ENCODE results near the gene ELAC2.

ELAC2 gene

DNA sequence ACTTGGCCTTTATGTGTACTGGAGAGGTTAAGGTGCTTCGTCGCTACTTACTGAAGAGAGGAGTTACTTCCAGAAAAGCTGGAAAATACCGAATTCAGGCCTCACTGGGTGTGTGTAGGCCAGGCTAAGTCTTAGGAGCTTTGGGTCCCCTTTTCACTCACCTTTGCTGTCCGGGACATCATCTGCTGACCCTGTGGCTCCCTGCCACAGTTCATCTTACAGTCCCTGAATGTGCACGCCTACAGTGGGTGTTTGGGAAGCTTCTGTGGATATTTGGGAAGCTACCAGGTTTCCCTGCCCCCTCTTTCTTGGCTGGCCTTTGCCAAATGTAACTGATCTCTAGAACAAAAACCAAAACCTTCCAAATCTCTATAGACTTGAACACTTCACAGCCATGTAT, 51.4 kb downstream of the ELAC2 start:
- Histone ChIP-seq H3K4me1 (ENCODE audit: control insufficient read depth in 1 of 2, insufficient read depth in 2 of 2, low read length in 2 of 2) (no peaks in the 10 kb centered on the region), H3K36me3 (ENCODE audit: control insufficient read depth in 1 of 2, insufficient read depth in 2 of 2, low read length in 2 of 2) (no peaks in the 10 kb centered on the region), H3K4me3 (ENCODE audit: low read depth in 1 of 2, low read length in 2 of 2) (no peak overlapping the region), H3K27me3 (ENCODE audit: low read depth, low read length) (no peaks in the 10 kb centered on the region), H3K9me3 (ENCODE audit: control insufficient read depth in 1 of 2, low read length in 2 of 2) (no peaks in the 10 kb centered on the region), H3K27ac (ENCODE audit: low read length) (no peak overlapping the region)

DNA sequence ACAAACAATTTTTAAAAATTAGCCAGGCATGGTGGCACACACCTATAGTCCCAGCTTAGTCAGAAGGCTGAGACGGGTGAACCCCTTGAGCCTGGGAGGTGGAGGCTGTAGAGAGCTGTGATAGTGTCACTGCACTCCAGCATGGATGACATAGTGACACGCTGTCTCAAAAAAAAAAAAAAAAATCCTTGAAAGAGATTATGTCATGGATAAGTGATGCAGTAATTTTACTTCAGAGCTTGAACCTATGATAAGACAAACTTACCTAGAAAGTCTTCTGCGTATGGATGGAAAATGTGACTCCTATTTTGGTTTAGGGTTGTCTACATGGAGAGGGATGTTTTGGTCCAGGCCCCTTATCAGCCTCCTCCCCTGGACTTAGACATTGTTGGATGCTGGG, 51.8 kb downstream of the ELAC2 start:
- Histone ChIP-seq H3K9me3 (ENCODE audit: control insufficient read depth in 1 of 2, low read length in 2 of 2) (no peaks in the 10 kb centered on the region), H3K4me1 (ENCODE audit: control insufficient read depth in 1 of 2, insufficient read depth in 2 of 2, low read length in 2 of 2) (no peaks in the 10 kb centered on the region), H3K27me3 (ENCODE audit: low read depth, low read length) (no peaks in the 10 kb centered on the region), H3K36me3 (ENCODE audit: control insufficient read depth in 1 of 2, insufficient read depth in 2 of 2, low read length in 2 of 2) (no peaks in the 10 kb centered on the region), H3K4me3 (ENCODE audit: low read depth in 1 of 2, low read length in 2 of 2) (no peak overlapping the region), H3K27ac (ENCODE audit: low read length) (no peak overlapping the region)

DNA sequence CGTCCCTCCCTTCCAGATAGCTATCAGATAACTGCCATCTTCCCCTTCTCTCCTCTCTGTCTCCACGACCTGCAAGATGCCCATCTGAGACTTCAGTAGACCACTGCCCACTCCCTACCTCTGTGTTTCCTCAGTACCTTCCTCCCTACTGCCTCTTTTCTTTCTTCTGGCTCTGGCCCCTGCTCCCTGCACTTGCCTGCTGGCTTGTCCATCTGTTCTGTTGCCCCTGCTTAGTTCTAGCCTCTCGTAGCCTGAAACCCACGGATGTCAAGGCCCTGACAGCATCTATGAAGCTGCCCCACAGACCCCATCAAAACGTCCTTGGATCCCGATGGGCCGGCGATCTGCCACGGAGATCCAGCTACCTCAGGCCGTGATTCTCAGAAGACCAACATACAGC, 53.0 kb downstream of the ELAC2 start:
- H3K4me3 ChIP-seq (ENCODE audit: low read depth in 1 of 2, low read length in 2 of 2), result no peak overlapping the region
- no peaks in the 10 kb centered on the region for H3K4me1 ChIP-seq (ENCODE audit: control insufficient read depth in 1 of 2, insufficient read depth in 2 of 2, low read length in 2 of 2)
- no peaks in the 10 kb centered on the region for H3K36me3 ChIP-seq (ENCODE audit: control insufficient read depth in 1 of 2, insufficient read depth in 2 of 2, low read length in 2 of 2)
- H3K9me3 ChIP-seq (ENCODE audit: control insufficient read depth in 1 of 2, low read length in 2 of 2), result no peaks in the 10 kb centered on the region
- H3K27me3 ChIP-seq (ENCODE audit: low read depth, low read length), result no peaks in the 10 kb centered on the region
- H3K27ac ChIP-seq (ENCODE audit: low read length), result no peak overlapping the region

DNA sequence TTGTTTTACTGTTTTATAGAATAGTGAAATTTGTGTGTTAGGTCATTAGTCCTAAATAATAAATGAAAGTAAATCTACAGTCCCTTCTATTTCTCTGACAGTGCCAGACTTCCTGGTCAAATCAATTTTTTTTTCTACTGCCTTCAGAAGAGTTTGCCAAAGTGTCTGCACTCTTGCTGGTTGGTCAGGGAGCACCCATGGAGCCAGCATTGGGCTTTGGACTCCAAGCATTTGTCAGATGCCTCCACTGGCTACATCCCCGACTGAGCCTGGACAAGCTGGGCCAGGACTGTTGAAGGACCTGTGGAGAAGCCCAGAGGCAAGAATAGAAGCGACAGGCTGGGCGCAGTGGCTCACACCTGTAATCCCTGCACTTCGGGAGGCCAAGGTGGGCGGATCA, 53.7 kb downstream of the ELAC2 start:
- no peaks in the 10 kb centered on the region for H3K27me3 ChIP-seq (ENCODE audit: low read depth, low read length)
- no peaks in the 10 kb centered on the region for H3K4me1 ChIP-seq (ENCODE audit: control insufficient read depth in 1 of 2, insufficient read depth in 2 of 2, low read length in 2 of 2)
- H3K9me3 ChIP-seq (ENCODE audit: control insufficient read depth in 1 of 2, low read length in 2 of 2), result no peaks in the 10 kb centered on the region
- no peaks in the 10 kb centered on the region for H3K36me3 ChIP-seq (ENCODE audit: control insufficient read depth in 1 of 2, insufficient read depth in 2 of 2, low read length in 2 of 2)
- H3K4me3 ChIP-seq (ENCODE audit: low read depth in 1 of 2, low read length in 2 of 2), result no peak overlapping the region
- no peak overlapping the region for H3K27ac ChIP-seq (ENCODE audit: low read length)

DNA sequence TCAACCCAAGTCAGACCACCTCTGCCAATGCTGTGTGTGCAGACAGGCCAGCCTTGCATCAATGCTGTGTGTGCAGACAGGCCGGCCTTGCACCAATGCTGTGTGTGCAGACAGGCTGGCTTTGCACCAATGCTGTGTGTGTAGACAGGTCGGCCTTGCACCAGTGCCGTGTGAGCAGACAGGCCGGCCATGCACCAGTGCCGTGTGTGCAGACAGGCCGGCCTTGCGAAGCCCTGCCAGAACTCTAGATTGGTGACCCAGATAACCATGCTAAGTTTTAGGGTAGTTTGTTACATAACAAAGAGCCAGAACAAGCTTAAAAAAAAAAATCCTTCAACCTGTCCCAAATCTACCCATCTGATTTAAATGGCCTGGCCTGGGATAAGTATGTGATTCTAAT, 54.3 kb downstream of the ELAC2 start:
- H3K9me3 ChIP-seq (ENCODE audit: control insufficient read depth in 1 of 2, low read length in 2 of 2), result peaks cover 0 to 2% of the 10 kb centered on the region in 2 donors
- H3K36me3 ChIP-seq (ENCODE audit: control insufficient read depth in 1 of 2, insufficient read depth in 2 of 2, low read length in 2 of 2), result no peaks in the 10 kb centered on the region
- H3K4me1 ChIP-seq (ENCODE audit: control insufficient read depth in 1 of 2, insufficient read depth in 2 of 2, low read length in 2 of 2), result no peaks in the 10 kb centered on the region
- H3K4me3 ChIP-seq (ENCODE audit: low read depth in 1 of 2, low read length in 2 of 2), result no peak overlapping the region
- H3K27ac ChIP-seq (ENCODE audit: low read length), result no peak overlapping the region
- H3K27me3 ChIP-seq (ENCODE audit: low read depth, low read length), result no peaks in the 10 kb centered on the region

DNA sequence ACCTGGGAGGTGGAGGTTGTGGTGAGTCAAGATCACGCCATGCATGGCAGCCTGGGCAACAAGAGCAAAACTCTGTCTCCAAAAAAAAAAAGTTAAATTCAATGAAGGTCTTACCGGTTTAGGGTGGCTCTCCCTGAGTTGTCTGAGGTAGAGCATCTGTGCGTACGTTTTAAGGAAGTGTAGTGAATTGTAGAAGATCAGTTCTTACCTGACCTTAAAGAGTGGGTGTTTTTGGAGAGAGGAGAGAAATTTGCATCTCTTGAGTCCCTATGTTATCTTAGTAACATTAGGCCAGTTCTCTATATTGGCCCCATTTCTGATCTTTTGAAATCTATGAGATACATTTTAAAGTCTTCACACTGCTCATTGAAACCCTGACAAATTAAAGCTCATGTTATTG, 56.2 kb downstream of the ELAC2 start:
- Histone ChIP-seq H3K27me3 (ENCODE audit: low read depth, low read length) (no peaks in the 10 kb centered on the region), H3K9me3 (ENCODE audit: control insufficient read depth in 1 of 2, low read length in 2 of 2) (peaks cover 7 to 15% of the 10 kb centered on the region in 2 donors), H3K4me3 (ENCODE audit: low read depth in 1 of 2, low read length in 2 of 2) (no peak overlapping the region), H3K27ac (ENCODE audit: low read length) (no peak overlapping the region), H3K36me3 (ENCODE audit: control insufficient read depth in 1 of 2, insufficient read depth in 2 of 2, low read length in 2 of 2) (peaks cover 6 to 12% of the 10 kb centered on the region in 2 donors), H3K4me1 (ENCODE audit: control insufficient read depth in 1 of 2, insufficient read depth in 2 of 2, low read length in 2 of 2) (no peaks in the 10 kb centered on the region)

DNA sequence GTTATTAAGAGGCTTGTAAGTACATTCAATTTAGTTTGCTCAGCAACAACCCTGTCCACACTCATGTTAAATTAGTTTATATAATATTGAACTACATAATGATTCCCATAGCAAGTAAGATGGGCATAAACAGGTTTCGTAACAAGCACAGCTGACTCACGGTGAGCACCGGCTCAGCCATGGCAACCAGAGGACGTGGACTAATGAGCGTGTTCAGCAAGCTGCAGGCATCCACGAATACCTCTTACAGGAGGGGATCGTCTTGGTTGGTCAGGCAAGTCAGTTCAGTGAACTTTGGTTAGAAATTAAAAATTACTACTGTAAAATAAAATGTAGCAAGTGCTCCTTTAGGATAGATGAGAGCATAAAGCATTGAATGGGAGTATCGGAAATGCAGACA, 58.4 kb downstream of the ELAC2 start:
- Histone ChIP-seq H3K4me1 (ENCODE audit: control insufficient read depth in 1 of 2, insufficient read depth in 2 of 2, low read length in 2 of 2) (no peaks in the 10 kb centered on the region), H3K27me3 (ENCODE audit: low read depth, low read length) (no peaks in the 10 kb centered on the region), H3K4me3 (ENCODE audit: low read depth in 1 of 2, low read length in 2 of 2) (no peak overlapping the region), H3K9me3 (ENCODE audit: control insufficient read depth in 1 of 2, low read length in 2 of 2) (peaks cover 15 to 19% of the 10 kb centered on the region in 2 donors), H3K36me3 (ENCODE audit: control insufficient read depth in 1 of 2, insufficient read depth in 2 of 2, low read length in 2 of 2) (peaks cover 10 to 30% of the 10 kb centered on the region in 2 donors), H3K27ac (ENCODE audit: low read length) (no peak overlapping the region)

DNA sequence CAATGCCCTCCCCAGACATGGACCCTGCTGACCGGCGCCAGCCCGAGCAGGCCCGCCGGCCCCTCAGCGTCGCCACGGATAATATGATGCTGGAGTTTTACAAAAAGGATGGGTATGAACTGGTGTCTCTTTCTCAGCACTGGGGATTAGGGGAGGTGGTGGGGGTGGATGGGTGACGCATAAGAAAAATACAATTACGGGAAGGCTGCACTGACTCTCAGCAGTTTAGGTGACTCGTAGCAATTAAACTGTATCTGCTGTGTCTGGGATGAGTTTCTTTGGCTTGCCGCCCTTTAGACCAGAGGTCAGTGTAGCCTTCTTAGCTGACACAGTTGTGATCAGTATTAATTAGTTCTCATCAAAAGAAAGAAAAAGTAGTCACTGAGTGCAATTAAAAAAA, 59.0 kb downstream of the ELAC2 start:
- peaks cover 15 to 22% of the 10 kb centered on the region in 2 donors for H3K9me3 ChIP-seq (ENCODE audit: control insufficient read depth in 1 of 2, low read length in 2 of 2)
- peaks cover 10 to 30% of the 10 kb centered on the region in 2 donors for H3K36me3 ChIP-seq (ENCODE audit: control insufficient read depth in 1 of 2, insufficient read depth in 2 of 2, low read length in 2 of 2)
- H3K27me3 ChIP-seq (ENCODE audit: low read depth, low read length), result no peaks in the 10 kb centered on the region
- H3K4me1 ChIP-seq (ENCODE audit: control insufficient read depth in 1 of 2, insufficient read depth in 2 of 2, low read length in 2 of 2), result no peaks in the 10 kb centered on the region
- no peak overlapping the region for H3K27ac ChIP-seq (ENCODE audit: low read length)
- H3K4me3 ChIP-seq (ENCODE audit: low read depth in 1 of 2, low read length in 2 of 2), result no peak overlapping the region

DNA sequence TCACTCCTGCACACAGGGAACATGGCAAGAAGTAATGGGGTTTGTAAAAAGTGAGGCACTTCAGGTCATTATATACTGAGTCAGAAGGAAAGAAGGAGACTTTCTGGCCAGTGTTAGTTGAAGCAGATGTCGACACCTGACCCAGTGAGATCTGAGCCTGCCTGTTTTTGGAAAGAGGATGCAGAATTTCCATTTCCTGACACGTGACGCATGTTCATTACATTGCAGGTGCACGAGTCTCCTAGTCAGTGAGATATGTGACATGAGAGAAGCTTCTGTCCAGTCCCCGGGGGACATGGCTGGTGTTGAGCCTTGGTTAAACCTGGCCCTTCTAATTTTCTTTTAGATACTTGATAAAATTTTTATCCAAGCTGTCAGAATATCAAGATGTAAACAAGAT, 62.3 kb downstream of the ELAC2 start:
- Histone ChIP-seq H3K36me3 (ENCODE audit: control insufficient read depth in 1 of 2, insufficient read depth in 2 of 2, low read length in 2 of 2) (peaks cover 17 to 30% of the 10 kb centered on the region in 2 donors), H3K9me3 (ENCODE audit: control insufficient read depth in 1 of 2, low read length in 2 of 2) (peaks cover 15 to 22% of the 10 kb centered on the region in 2 donors), H3K27ac (ENCODE audit: low read length) (no peak overlapping the region), H3K4me3 (ENCODE audit: low read depth in 1 of 2, low read length in 2 of 2) (no peak overlapping the region), H3K27me3 (ENCODE audit: low read depth, low read length) (no peaks in the 10 kb centered on the region), H3K4me1 (ENCODE audit: control insufficient read depth in 1 of 2, insufficient read depth in 2 of 2, low read length in 2 of 2) (no peaks in the 10 kb centered on the region)

DNA sequence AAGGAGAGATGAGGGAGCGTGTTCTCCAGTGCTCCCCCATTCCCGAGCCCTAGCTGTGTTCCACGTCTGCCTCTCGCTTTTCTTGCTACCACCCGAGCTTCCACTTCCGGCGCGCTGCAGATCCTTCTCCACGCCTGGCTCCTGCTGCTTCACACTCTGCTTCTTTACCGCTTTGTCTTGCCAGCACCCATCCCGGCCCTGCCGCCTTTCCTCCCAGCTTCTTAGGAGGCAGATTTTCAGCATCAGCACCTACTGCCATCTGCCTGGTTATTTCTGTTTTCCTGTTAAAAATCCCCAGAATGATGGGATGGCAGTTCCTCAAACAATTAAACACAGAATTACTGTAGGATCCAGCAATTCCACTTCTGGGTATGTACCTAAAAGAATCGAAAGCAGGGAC, 64.7 kb downstream of the ELAC2 start:
- no peaks in the 10 kb centered on the region for H3K4me1 ChIP-seq (ENCODE audit: control insufficient read depth in 1 of 2, insufficient read depth in 2 of 2, low read length in 2 of 2)
- H3K27me3 ChIP-seq (ENCODE audit: low read depth, low read length), result no peaks in the 10 kb centered on the region
- H3K4me3 ChIP-seq (ENCODE audit: low read depth in 1 of 2, low read length in 2 of 2), result no peak overlapping the region
- no peak overlapping the region for H3K27ac ChIP-seq (ENCODE audit: low read length)
- peaks cover 17 to 30% of the 10 kb centered on the region in 2 donors for H3K36me3 ChIP-seq (ENCODE audit: control insufficient read depth in 1 of 2, insufficient read depth in 2 of 2, low read length in 2 of 2)
- peaks cover 9 to 22% of the 10 kb centered on the region in 2 donors for H3K9me3 ChIP-seq (ENCODE audit: control insufficient read depth in 1 of 2, low read length in 2 of 2)

DNA sequence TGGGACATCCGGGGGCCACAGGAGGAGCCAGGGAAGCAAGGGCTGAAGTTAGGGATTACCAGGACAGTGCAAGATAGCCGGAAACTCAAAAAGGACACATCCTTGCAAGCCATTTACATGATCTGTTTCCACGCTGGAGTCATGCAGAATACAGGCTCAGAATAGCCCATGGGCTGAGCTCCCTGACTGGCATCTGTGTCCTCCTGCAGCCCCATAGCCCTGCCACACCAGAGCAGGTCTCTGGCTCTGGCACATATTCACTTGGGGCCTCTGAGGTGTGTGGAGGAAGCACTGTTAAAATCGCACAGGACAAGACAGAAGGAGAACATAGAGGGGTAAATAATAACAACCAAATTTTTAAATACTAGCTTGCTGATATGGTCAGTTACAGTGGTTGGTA, 65.8 kb downstream of the ELAC2 start:
- Histone ChIP-seq H3K36me3 (ENCODE audit: control insufficient read depth in 1 of 2, insufficient read depth in 2 of 2, low read length in 2 of 2) (peaks cover 12 to 25% of the 10 kb centered on the region in 2 donors), H3K4me1 (ENCODE audit: control insufficient read depth in 1 of 2, insufficient read depth in 2 of 2, low read length in 2 of 2) (no peaks in the 10 kb centered on the region), H3K27me3 (ENCODE audit: low read depth, low read length) (no peaks in the 10 kb centered on the region), H3K9me3 (ENCODE audit: control insufficient read depth in 1 of 2, low read length in 2 of 2) (peaks cover 0 to 19% of the 10 kb centered on the region in 2 donors), H3K27ac (ENCODE audit: low read length) (no peak overlapping the region), H3K4me3 (ENCODE audit: low read depth in 1 of 2, low read length in 2 of 2) (no peak overlapping the region)

DNA sequence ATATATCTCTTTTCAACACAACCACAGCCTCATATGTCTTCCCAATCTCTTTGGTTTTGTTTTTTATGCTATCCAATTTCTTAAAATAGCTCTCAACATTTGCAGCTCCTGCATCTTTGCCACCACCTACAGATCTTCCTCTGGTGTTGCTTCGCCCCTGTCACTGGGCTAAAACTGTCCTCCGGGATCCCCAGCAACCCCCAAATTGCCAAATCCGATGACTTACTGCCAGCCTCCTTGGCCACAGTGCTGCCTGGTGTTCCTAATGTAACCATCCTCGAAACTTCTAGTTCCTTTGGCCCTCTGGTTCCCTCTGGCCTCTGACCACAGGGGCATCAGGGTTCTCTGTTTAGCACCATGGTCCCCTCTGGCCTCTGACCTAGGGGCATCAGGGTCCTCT, 70.8 kb downstream of the ELAC2 start:
- Histone ChIP-seq H3K4me3 (ENCODE audit: low read depth in 1 of 2, low read length in 2 of 2) (no peak overlapping the region), H3K36me3 (ENCODE audit: control insufficient read depth in 1 of 2, insufficient read depth in 2 of 2, low read length in 2 of 2) (peaks cover 0 to 10% of the 10 kb centered on the region in 2 donors), H3K27me3 (ENCODE audit: low read depth, low read length) (no peaks in the 10 kb centered on the region), H3K27ac (ENCODE audit: low read length) (no peak overlapping the region), H3K9me3 (ENCODE audit: control insufficient read depth in 1 of 2, low read length in 2 of 2) (no peaks in the 10 kb centered on the region), H3K4me1 (ENCODE audit: control insufficient read depth in 1 of 2, insufficient read depth in 2 of 2, low read length in 2 of 2) (no peaks in the 10 kb centered on the region)

All from muscle layer of duodenum (tissue), 2 donors.